Prostate gland (tissue), 2 donors: ENCODE measurements around the gene ZCCHC10.

Source experiments
- CTCF ChIP-seq, 4 experiments: fragments of 200-600 bp in 2 of 4; fragments of 450-650 bp in 2 of 4; sonication (generic) in 2 of 4; IDR thresholded peaks; 1 replicate in 3 of 4; 2 replicates in 1 of 4; pipeline ENCODE4 v1.5.1; 2016 to 2019; ENCODE audit warnings: antibody characterized with exemption in 4 of 4, mild to moderate bottlenecking in 2 of 4, moderate library complexity in 2 of 4
- POLR2A ChIP-seq: fragments of 450-650 bp; IDR thresholded peaks from one replicate; pipeline ENCODE4 v1.6.1; 2016; ENCODE audit warnings: antibody characterized with exemption, mild to moderate bottlenecking

DNA sequence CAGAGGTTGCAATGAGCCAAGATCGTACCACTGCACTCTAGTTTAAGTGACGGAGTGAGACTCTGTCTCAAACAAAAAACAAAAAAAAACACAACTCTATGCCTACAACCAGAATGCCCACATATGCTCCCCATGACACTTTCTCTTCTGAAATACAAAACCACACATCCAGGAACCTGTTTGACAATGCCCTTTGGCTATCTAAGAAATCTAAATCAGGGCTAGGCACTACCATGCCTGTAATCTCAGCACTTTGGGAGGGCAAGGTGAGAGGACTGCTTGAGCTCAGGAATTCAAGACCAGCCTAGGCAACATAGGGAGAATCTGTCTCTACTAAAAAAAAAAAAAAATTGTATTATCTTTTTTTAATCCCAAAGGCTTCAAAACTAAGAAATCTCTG lies 73.5 kb downstream of the ZCCHC10 start:
- TF ChIP-seq POLR2A (no peak), CTCF (IDR thresholded peaks at IDR 0.05) (no peak)
